Glomerular visceral epithelial cell (primary cell): Measurements from ENCODE around the gene MLANA.
A peak's percentile ranks its signal among the peaks of the same experiment; 100 is the strongest.

ENCODE experiments used
- DNase-seq: peaks from one replicate; pipeline ENCODE4 v3.0.0-alpha.2; 2016; ENCODE audit errors: extremely low spot score

The MLANA gene

GRCh38 chr9:5899292-5899691 lies 8.6 kb downstream of the MLANA start:
- DNase-seq, result no peak

- DNase-seq, result no peak
Observed at GRCh38 chr9:5900622-5901021, 9.9 kb downstream of the MLANA start.

- DNase-seq, result no peak
Observed at GRCh38 chr9:5902377-5902776, 11.7 kb downstream of the MLANA start.

- DNase-seq, result no peak
Observed at GRCh38 chr9:5908918-5909317, 18.2 kb downstream of the MLANA start.

GRCh38 chr9:5909976-5910375 lies 19.3 kb downstream of the MLANA start:
- no peak for DNase-seq

GRCh38 chr9:5910413-5911057 lies 19.8 kb downstream of the MLANA start:
- DNase-seq, result no peak

- DNase-seq, result no peak
Observed at GRCh38 chr9:5915438-5915837, 24.7 kb downstream of the MLANA start.

- no peak for DNase-seq
Observed at GRCh38 chr9:5917273-5917672, 26.6 kb downstream of the MLANA start.

GRCh38 chr9:5917888-5918287 lies 27.2 kb downstream of the MLANA start:
- DNase-seq, result no peak

- DNase-seq, result no peak
Observed at GRCh38 chr9:5918460-5918859, 27.8 kb downstream of the MLANA start.

GRCh38 chr9:5920860-5921328 lies 30.2 kb downstream of the MLANA start:
- DNase-seq, result no peak

GRCh38 chr9:5922192-5922591 lies 31.5 kb downstream of the MLANA start:
- peak; percentile 30 for DNase-seq

- no peak for DNase-seq
Observed at GRCh38 chr9:5931657-5932056, 41.0 kb downstream of the MLANA start.

- DNase-seq, result no peak
Observed at GRCh38 chr9:5938449-5938848, 47.8 kb downstream of the MLANA start.

GRCh38 chr9:5939530-5939929 lies 48.8 kb downstream of the MLANA start:
- no peak for DNase-seq

GRCh38 chr9:5941214-5941613 lies 50.5 kb downstream of the MLANA start:
- DNase-seq, result no peak

- no peak for DNase-seq
Observed at GRCh38 chr9:5945112-5945511, 54.4 kb downstream of the MLANA start.

GRCh38 chr9:5947912-5948311 lies 57.2 kb downstream of the MLANA start:
- DNase-seq, result no peak

- DNase-seq, result peak; percentile 30
Observed at GRCh38 chr9:5949103-5949699, 58.5 kb downstream of the MLANA start.

GRCh38 chr9:5950261-5950660 lies 59.6 kb downstream of the MLANA start:
- no peak for DNase-seq

GRCh38 chr9:5951686-5952211 lies 61.1 kb downstream of the MLANA start:
- DNase-seq, result peak; percentile 14

GRCh38 chr9:5953743-5954707 lies 63.3 kb downstream of the MLANA start:
- peak; percentile 30 for DNase-seq
